Activated T-helper 1 cell treated with anti-CD3 and anti-CD28 coated beads, Interleukin-12 subunit alpha, Interleukin-12 subunit beta, Interleukin-2, Interleukin-4 antibody, amounts not matched to agents 30 ng/mL and 10 ng/mL and 1 ng/mL, durations not matched to agents 14 hours and 24 hours and 36 hours (primary cell): ENCODE data around the gene PUS10. TPM values are rescaled to one million over a fixed set of nuclear protein-coding genes. Genes with fewer than 3 reads are reported as not detected.

Source experiments
- DNase-seq: peaks from one replicate; pipeline ENCODE4 v3.0.0; 2021; ENCODE audit warnings: low spot score
- H3K27ac Mint-ChIP-seq: one replicate; pipeline ENCODE4 v1.8.0; 2021; ENCODE audit warnings: mild to moderate bottlenecking, mixed read lengths
- H3K27me3 Mint-ChIP-seq: one replicate; pipeline ENCODE4 v1.8.0; 2022; ENCODE audit warnings: mild to moderate bottlenecking, moderate library complexity, mixed read lengths; ENCODE audit not compliant: insufficient read depth
- H3K36me3 Mint-ChIP-seq: one replicate; pipeline ENCODE4 v1.8.0; 2021; ENCODE audit warnings: low read depth, mixed read lengths
- H3K4me1 Mint-ChIP-seq: one replicate; pipeline ENCODE4 v1.8.0; 2021; ENCODE audit warnings: low read depth, mixed read lengths
- H3K4me3 Mint-ChIP-seq: one replicate; pipeline ENCODE4 v1.8.0; 2021; ENCODE audit warnings: mild to moderate bottlenecking, moderate library complexity, mixed read lengths
- H3K9me3 Mint-ChIP-seq: one replicate; pipeline ENCODE4 v1.8.0; 2021; ENCODE audit warnings: mixed read lengths
- intact Hi-C: fragments of 100-400 bp; cut with micrococcal nuclease; formaldehyde crosslinking; loops from one replicate; pipeline ENCODE4 v1.15.1; 2024
- total RNA-seq: library from RNA; stranded (reverse); gene quantifications from 2 replicates; pipeline ENCODE4 v1.2.3, GENCODE V29; 2022

Gene PUS10
- total RNA-seq, 1 donor from 2014 or later: 5.9 TPM

- DNase-seq: no peak
- Mint-ChIP-seq H3K27ac (peak overlapping the region; percentile 38), H3K36me3 (no peaks in the 10 kb centered on the region), H3K27me3 (no peaks in the 10 kb centered on the region), H3K9me3 (no peaks in the 10 kb centered on the region), H3K4me3 (no peak overlapping the region), H3K4me1 (peaks cover 29% of the 10 kb centered on the region)
- intact Hi-C loops: loop anchor here (1.0 to 2.0 kb wide), 7 partner anchors 22 to 170 kb away; partner anchors contain the start of genes PEX13 and REL
Observed at GRCh38 chr2:60976875-60977561, 41.0 kb downstream of the PUS10 start.

- Mint-ChIP-seq H3K4me3 (no peak overlapping the region), H3K9me3 (no peaks in the 10 kb centered on the region), H3K27ac (no peak overlapping the region), H3K36me3 (no peaks in the 10 kb centered on the region), H3K4me1 (peaks cover 29% of the 10 kb centered on the region), H3K27me3 (no peaks in the 10 kb centered on the region)
- no peak for DNase-seq
- intact Hi-C loops: loop anchor here (2.0 kb wide), 2 partner anchors 22 to 104 kb away; no protein-coding TSS in a partner anchor
Observed at GRCh38 chr2:60976256-60976850, 41.7 kb downstream of the PUS10 start.

- Mint-ChIP-seq H3K4me3 (no peak overlapping the region), H3K27me3 (no peaks in the 10 kb centered on the region), H3K9me3 (no peaks in the 10 kb centered on the region), H3K36me3 (no peaks in the 10 kb centered on the region), H3K27ac (no peak overlapping the region), H3K4me1 (peaks cover 19% of the 10 kb centered on the region)
- intact Hi-C loops: no loop called here
- DNase-seq: no peak
Observed at GRCh38 chr2:60974652-60975051, 43.4 kb downstream of the PUS10 start.

- Mint-ChIP-seq H3K27me3 (no peaks in the 10 kb centered on the region), H3K27ac (no peak overlapping the region), H3K9me3 (no peaks in the 10 kb centered on the region), H3K36me3 (no peaks in the 10 kb centered on the region), H3K4me3 (no peak overlapping the region), H3K4me1 (peaks cover 16% of the 10 kb centered on the region)
- DNase-seq: no peak
- intact Hi-C loops: no loop called here
Observed at GRCh38 chr2:60973705-60974104, 44.4 kb downstream of the PUS10 start.

- Mint-ChIP-seq H3K4me3 (no peak overlapping the region), H3K4me1 (peaks cover 16% of the 10 kb centered on the region), H3K36me3 (no peaks in the 10 kb centered on the region), H3K9me3 (no peaks in the 10 kb centered on the region), H3K27ac (no peak overlapping the region), H3K27me3 (no peaks in the 10 kb centered on the region)
- intact Hi-C loops: no loop called here
- DNase-seq: no peak
Observed at GRCh38 chr2:60972889-60973656, 45.0 kb downstream of the PUS10 start.

GRCh38 chr2:60966507-60967405 is 51.3 kb downstream of the PUS10 start:
- peak overlapping the region; percentile 2 for H3K4me3 Mint-ChIP-seq

GRCh38 chr2:60965499-60965785 is 52.6 kb downstream of the PUS10 start:
- no peak overlapping the region for H3K4me3 Mint-ChIP-seq

More at GRCh38 chr2:60966507-60967405, 51.3 kb downstream of the PUS10 start:
- no peak for DNase-seq
- Mint-ChIP-seq H3K27me3 (no peaks in the 10 kb centered on the region), H3K27ac (no peak overlapping the region), H3K9me3 (peaks cover 6% of the 10 kb centered on the region), H3K36me3 (peaks cover 10% of the 10 kb centered on the region), H3K4me1 (peaks cover 34% of the 10 kb centered on the region)
- intact Hi-C loops: no loop called here

GRCh38 chr2:60964651-60965498 is 53.2 kb downstream of the PUS10 start:
- intact Hi-C loops: no loop called here
- no peaks in the 10 kb centered on the region for H3K27me3 Mint-ChIP-seq
- peaks cover 6% of the 10 kb centered on the region for H3K9me3 Mint-ChIP-seq
- H3K27ac Mint-ChIP-seq: peak overlapping the region; percentile 78
- no peak for DNase-seq
- peaks cover 10% of the 10 kb centered on the region for H3K36me3 Mint-ChIP-seq
- H3K4me3 Mint-ChIP-seq: peak overlapping the region; percentile 30
- peaks cover 34% of the 10 kb centered on the region for H3K4me1 Mint-ChIP-seq

More at GRCh38 chr2:60965499-60965785, 52.6 kb downstream of the PUS10 start:
- Mint-ChIP-seq H3K27me3 (no peaks in the 10 kb centered on the region), H3K36me3 (peaks cover 10% of the 10 kb centered on the region), H3K4me1 (peaks cover 34% of the 10 kb centered on the region), H3K27ac (peak overlapping the region; percentile 78), H3K9me3 (peaks cover 6% of the 10 kb centered on the region)
- intact Hi-C loops: no loop called here
- no peak for DNase-seq

- H3K9me3 Mint-ChIP-seq: peaks cover 6% of the 10 kb centered on the region
- DNase-seq: no peak
- peaks cover 10% of the 10 kb centered on the region for H3K36me3 Mint-ChIP-seq
- no peak overlapping the region for H3K4me3 Mint-ChIP-seq
- intact Hi-C loops: no loop called here
- no peak overlapping the region for H3K27ac Mint-ChIP-seq
- no peaks in the 10 kb centered on the region for H3K27me3 Mint-ChIP-seq
- peaks cover 34% of the 10 kb centered on the region for H3K4me1 Mint-ChIP-seq
Observed at GRCh38 chr2:60963190-60963589, 54.9 kb downstream of the PUS10 start.

- Mint-ChIP-seq H3K27ac (no peak overlapping the region), H3K4me1 (peaks cover 34% of the 10 kb centered on the region), H3K9me3 (peaks cover 6% of the 10 kb centered on the region), H3K4me3 (no peak overlapping the region), H3K27me3 (no peaks in the 10 kb centered on the region), H3K36me3 (peaks cover 10% of the 10 kb centered on the region)
- intact Hi-C loops: no loop called here
- no peak for DNase-seq
Observed at GRCh38 chr2:60962528-60962927, 55.5 kb downstream of the PUS10 start.

GRCh38 chr2:60961457-60961856 is 56.6 kb downstream of the PUS10 start:
- H3K4me1 Mint-ChIP-seq: peaks cover 26% of the 10 kb centered on the region
- H3K9me3 Mint-ChIP-seq: peaks cover 6% of the 10 kb centered on the region
- no peak overlapping the region for H3K27ac Mint-ChIP-seq
- peaks cover 8% of the 10 kb centered on the region for H3K36me3 Mint-ChIP-seq
- H3K4me3 Mint-ChIP-seq: no peak overlapping the region
- H3K27me3 Mint-ChIP-seq: no peaks in the 10 kb centered on the region
- DNase-seq: no peak
- intact Hi-C loops: no loop called here

- no peak overlapping the region for H3K4me3 Mint-ChIP-seq
- no peaks in the 10 kb centered on the region for H3K27me3 Mint-ChIP-seq
- H3K9me3 Mint-ChIP-seq: peaks cover 6% of the 10 kb centered on the region
- peaks cover 11% of the 10 kb centered on the region for H3K36me3 Mint-ChIP-seq
- H3K27ac Mint-ChIP-seq: no peak overlapping the region
- peaks cover 20% of the 10 kb centered on the region for H3K4me1 Mint-ChIP-seq
- intact Hi-C loops: no loop called here
- no peak for DNase-seq
Observed at GRCh38 chr2:60960706-60961105, 57.3 kb downstream of the PUS10 start.
